ENCODE data around the gene ATXN7. TPM values are rescaled to one million over a fixed set of nuclear protein-coding genes. Genes with fewer than 3 reads are reported as not detected.
A peak's percentile ranks its signal among the peaks of the same experiment; 100 is the strongest.

ATXN7 gene
- total RNA-seq, 4 donors from 2014 or later: 48.5 to 80.3 (median 75.2) TPM

DNA sequence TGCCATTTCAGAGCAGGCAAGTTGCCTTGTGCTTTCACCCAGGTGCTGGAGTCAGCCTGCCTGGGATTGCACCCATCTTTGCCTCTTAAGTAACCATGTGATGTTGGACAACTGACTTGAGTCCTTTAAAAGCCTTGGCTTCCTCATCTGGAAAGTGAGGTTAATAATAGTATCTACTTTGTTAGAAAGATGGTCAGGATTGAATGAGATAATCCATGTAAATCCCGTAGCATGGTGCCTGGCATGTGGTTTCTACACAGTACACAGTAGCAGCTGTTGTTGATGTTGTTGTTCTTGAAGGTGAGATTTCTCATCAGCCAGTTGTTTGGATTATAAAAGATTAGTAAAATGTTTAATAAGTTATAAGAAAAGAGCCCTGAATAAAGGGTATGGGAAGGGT is 110.8 kb downstream of the ATXN7 start:
- H3K4me1 ChIP-seq: peaks cover 0 to 42% (median 7%) of the 10 kb centered on the region in 4 donors

GRCh38 chr3:63975723-63976122 is 112.1 kb downstream of the ATXN7 start:
- no peak overlapping the region for H3K4me3 ChIP-seq
- H3K4me1 ChIP-seq: peaks cover 0 to 33% (median 5%) of the 10 kb centered on the region in 4 donors
- no peak for TF ChIP-seq CTCF (IDR thresholded peaks at IDR 0.05)
- no peak for TF ChIP-seq POLR2A (IDR thresholded peaks at IDR 0.05)
- no peaks in the 10 kb centered on the region for H3K27me3 ChIP-seq
- H3K9me3 ChIP-seq: no peaks in the 10 kb centered on the region
- peak overlapping the region in 2 of 4 donors; percentile 4 to 19 for H3K27ac ChIP-seq
- no peak for DNase-seq
- H3K36me3 ChIP-seq: peaks cover 0 to 14% (median 0%) of the 10 kb centered on the region in 3 donors

More for the DNA sequence above, 110.8 kb downstream of the ATXN7 start:
- Histone ChIP-seq H3K27me3 (no peaks in the 10 kb centered on the region), H3K27ac (no peak overlapping the region), H3K4me3 (no peak overlapping the region), H3K36me3 (peaks cover 0 to 5% (median 0%) of the 10 kb centered on the region in 3 donors), H3K9me3 (no peaks in the 10 kb centered on the region)
- TF ChIP-seq CTCF (IDR thresholded peaks at IDR 0.05): no peak
- no peak for TF ChIP-seq POLR2A (IDR thresholded peaks at IDR 0.05)
- no peak for DNase-seq

GRCh38 chr3:63976161-63976871 is 112.6 kb downstream of the ATXN7 start:
- no peak overlapping the region for H3K4me3 ChIP-seq
- no peak for DNase-seq
- peaks cover 0 to 28% (median 2%) of the 10 kb centered on the region in 4 donors for H3K4me1 ChIP-seq
- no peaks in the 10 kb centered on the region for H3K27me3 ChIP-seq
- no peaks in the 10 kb centered on the region for H3K9me3 ChIP-seq
- peaks cover 0 to 20% (median 0%) of the 10 kb centered on the region in 3 donors for H3K36me3 ChIP-seq
- H3K27ac ChIP-seq: peak overlapping the region in 2 of 4 donors; percentile 19 to 35
- TF ChIP-seq POLR2A (IDR thresholded peaks at IDR 0.05): no peak
- no peak for TF ChIP-seq CTCF (IDR thresholded peaks at IDR 0.05)

DNA sequence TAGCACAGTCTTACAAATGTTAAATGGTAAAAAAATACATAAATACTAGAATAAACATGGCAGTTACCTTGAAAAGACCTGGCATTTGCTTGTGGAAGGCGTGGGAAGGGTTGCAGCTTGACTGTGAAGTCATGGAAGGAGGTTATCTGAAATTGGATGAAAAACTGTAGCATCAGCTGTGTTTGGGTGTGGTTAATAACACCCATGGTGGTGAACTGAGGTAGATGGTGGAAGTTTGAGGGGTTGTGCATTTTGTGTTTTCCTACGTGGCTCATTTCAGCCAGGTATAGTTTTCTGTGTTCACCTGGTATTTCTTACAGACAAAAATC is 113.2 kb downstream of the ATXN7 start:
- TF ChIP-seq CTCF (IDR thresholded peaks at IDR 0.05) (no peak), POLR2A (IDR thresholded peaks at IDR 0.05) (no peak)
- peaks cover 0 to 22% (median under 1%) of the 10 kb centered on the region in 4 donors for H3K4me1 ChIP-seq
- no peaks in the 10 kb centered on the region for H3K9me3 ChIP-seq
- no peak overlapping the region for H3K4me3 ChIP-seq
- H3K36me3 ChIP-seq: peaks cover 0 to 24% (median 0%) of the 10 kb centered on the region in 3 donors
- peak overlapping the region in 2 of 4 donors; percentile 3 to 35 for H3K27ac ChIP-seq
- no peaks in the 10 kb centered on the region for H3K27me3 ChIP-seq
- DNase-seq: no peak

DNA sequence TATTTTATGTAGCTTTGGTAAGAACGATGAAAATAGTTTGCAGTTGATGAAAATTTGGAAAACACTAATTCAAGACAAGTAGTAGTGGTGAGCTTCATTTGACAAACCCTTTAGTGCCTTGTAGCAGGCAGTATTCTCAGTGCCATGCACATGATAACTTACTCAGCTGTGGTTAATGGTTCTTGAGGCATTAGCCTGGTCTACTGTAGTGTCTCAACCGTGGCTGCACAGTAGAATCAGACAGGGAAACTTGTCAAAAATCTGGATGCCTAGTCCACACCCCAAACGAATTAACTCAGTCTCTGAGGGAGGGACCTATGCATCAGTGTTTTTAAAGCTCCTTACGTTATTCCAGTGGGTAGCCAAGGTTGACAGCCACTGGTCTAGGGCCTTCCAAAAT is 114.2 kb downstream of the ATXN7 start:
- Histone ChIP-seq H3K36me3 (peaks cover 0 to 32% (median 0%) of the 10 kb centered on the region in 3 donors), H3K4me3 (no peak overlapping the region), H3K9me3 (no peaks in the 10 kb centered on the region), H3K27ac (no peak overlapping the region), H3K4me1 (peaks cover 0 to 13% (median 0%) of the 10 kb centered on the region in 4 donors), H3K27me3 (no peaks in the 10 kb centered on the region)
- no peak for DNase-seq
- TF ChIP-seq POLR2A (IDR thresholded peaks at IDR 0.05) (no peak), CTCF (IDR thresholded peaks at IDR 0.05) (no peak)

Measured in Peyer's patch (tissue), 4 donors.